HG03108 (cell line): ENCODE measurements around the gene KCNG4.
A peak's percentile ranks its signal among the peaks of the same experiment; 100 is the strongest.
"Not testable (repeated sequence)": the region's sequence is repeated elsewhere in the genome, so short reads cannot be mapped to it uniquely, and the experiment has no call there.

Source experiments
- ATAC-seq: cut with Tn5 transposase; IDR thresholded peaks from one replicate; pipeline ENCODE4 v1.9.1; 2021; ENCODE audit warnings: moderate library complexity; ENCODE audit not compliant: unreplicated experiment

Gene KCNG4

DNA sequence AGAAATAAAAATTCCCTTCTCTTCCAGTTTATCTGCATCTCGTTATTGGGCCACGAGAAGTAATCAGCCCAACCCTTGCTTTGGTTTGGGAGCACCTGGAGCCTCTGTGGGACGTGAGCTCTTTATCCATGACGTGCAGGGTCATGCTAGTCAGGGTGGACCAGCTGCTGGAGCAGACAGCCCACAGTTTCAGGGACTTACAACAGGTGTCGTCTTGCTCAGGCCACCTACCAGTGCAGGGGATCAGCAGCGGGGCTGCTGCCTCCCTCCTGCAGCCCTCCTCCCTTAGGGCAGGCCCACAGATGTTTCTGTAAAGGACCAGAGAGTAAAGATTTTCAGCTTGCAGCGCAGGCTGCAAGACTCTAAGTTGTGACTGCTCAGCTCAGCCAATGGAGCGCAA is 31.9 kb downstream of the KCNG4 start:
- no peak for ATAC-seq

- no peak for ATAC-seq
These were observed 32.6 kb downstream of the KCNG4 start for GRCh38 chr16:84207251-84207650.

- no peak for ATAC-seq
These were observed 33.7 kb downstream of the KCNG4 start for GRCh38 chr16:84205976-84206691.

DNA sequence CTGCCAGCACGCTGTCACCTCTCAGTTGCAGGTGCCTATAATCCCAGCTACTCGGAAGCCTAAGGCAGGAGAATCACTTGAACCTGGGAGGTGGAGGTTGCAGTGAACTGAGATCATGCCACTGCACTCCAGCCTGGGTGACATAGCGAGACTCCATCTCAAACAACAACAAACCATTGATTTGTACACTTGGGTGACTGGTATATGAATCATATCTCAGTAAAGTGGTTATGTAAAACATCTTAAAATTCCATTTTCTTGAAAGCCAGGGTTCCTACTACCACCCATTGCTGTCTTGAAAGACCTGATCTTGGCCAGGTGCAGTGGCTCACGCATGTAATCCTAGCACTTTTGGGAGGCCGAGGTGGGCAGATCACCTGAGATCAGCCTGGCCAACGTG is 34.7 kb downstream of the KCNG4 start:
- ATAC-seq = not testable (repeated sequence)

GRCh38 chr16:84204551-84204950 is 35.3 kb downstream of the KCNG4 start:
- ATAC-seq = not testable (repeated sequence)

DNA sequence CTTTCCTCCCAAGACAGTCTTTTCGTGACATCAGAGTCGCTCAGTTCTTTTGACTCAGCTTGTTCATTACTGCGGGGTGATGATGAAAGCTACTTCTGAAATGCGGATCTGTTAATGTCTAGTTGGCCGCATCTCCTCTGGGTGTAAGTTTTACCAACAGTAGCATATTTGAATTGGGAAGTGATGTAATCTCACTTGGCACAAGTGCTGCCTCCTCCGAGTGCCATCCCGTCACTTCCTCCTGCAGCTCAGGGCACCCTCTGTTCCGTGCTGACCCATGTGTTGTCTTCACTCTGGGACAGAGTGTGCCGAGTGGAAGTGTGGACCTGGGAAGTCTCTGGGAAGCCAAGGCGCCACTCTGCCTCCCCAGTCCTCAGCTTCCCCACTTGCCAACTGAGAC is 40.0 kb downstream of the KCNG4 start:
- ATAC-seq = no peak

- no peak for ATAC-seq
These were observed 40.7 kb downstream of the KCNG4 start for GRCh38 chr16:84199097-84199496.

GRCh38 chr16:84198401-84198800 is 41.4 kb downstream of the KCNG4 start:
- ATAC-seq = no peak

- ATAC-seq = no peak
These were observed 42.2 kb downstream of the KCNG4 start for GRCh38 chr16:84197466-84198128.

GRCh38 chr16:84196727-84197394 is 43.0 kb downstream of the KCNG4 start:
- ATAC-seq = no peak

DNA sequence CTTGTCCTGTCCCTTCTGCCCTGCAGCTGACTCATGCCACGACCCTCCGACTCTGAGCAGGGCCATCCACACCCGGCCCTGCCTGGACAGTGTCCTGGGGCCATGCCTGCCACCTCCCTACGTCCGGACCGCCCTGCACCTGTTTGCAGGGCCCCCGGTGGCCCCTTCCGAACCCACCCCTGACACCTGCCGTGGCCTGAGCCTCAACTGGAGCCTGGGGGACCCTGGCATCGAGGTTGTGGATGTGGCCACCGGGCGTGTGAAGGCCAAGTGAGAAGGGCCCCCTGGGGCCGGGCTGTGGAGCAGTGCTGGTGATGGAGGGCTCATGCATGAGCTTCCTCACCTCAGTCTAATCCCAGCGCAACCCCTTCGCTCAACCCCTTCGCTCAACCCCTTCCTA is 43.7 kb downstream of the KCNG4 start:
- no peak for ATAC-seq

GRCh38 chr16:84195201-84196093 is 44.4 kb downstream of the KCNG4 start:
- ATAC-seq = no peak

DNA sequence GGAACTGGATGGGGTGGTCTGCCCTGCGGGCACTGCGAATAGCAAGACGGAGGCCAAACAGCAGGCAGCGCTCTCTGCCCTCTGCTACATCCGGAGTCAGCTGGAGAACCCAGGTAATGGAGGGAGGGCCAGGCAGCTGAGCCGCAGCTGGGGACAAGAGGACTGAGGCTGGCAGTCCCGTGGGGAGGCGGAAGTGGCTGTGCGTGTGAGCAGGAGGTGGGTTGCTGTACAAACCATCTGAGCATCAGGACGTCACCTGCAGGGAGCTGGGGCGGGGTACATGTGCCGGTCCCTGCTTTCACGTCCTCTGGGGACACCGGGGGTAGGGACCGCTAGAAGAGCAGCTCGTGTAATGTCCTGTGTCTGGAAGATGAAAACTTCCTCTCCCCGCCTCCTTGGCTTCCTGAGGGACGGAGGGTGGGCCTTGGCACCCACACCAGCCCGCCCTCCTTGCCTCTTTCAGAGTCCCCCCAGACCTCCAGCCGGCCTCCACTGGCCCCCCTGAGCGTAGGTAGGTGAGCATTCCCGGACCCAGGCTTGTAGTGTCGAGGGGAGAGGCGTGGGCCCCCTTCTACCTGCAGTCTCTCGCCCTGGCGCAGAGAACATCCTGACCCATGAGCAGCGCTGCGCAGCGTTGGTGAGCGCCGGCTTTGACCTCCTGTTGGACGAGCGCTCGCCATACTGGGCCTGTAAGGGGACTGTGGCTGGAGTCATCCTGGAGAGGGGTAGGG is 45.2 kb downstream of the KCNG4 start:
- ATAC-seq = peak; percentile 49

DNA sequence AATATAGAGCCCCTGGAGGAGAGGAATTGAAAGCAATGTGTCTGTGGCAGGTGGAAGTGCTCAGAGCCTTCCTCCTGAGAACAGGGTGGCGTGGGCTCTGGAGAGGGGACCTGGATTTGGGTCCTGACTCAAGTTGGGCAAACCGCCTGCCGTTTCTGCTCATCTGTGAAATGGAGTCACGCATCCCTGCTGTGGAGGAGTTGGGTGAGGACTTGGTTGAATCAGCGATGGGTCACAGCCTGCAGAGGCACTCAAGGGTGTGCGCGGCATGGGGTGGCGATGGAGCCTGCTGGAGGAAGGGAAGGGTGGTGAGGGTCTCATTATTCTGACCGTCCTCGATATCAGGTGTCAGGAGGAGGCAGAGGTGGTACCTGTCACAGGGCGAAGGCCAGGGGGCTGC is 45.8 kb downstream of the KCNG4 start:
- no peak for ATAC-seq

- ATAC-seq = no peak
These were observed 46.3 kb downstream of the KCNG4 start for GRCh38 chr16:84193480-84193879.

- no peak for ATAC-seq
These were observed 48.3 kb downstream of the KCNG4 start for GRCh38 chr16:84191466-84191865.

- no peak for ATAC-seq
These were observed 49.0 kb downstream of the KCNG4 start, which contains the start of gene ADAD2 for GRCh38 chr16:84190731-84191388. ADAD2 (plus strand) TSS chr16:84191157; CDS start chr16:84191231, 74 bp downstream.

DNA sequence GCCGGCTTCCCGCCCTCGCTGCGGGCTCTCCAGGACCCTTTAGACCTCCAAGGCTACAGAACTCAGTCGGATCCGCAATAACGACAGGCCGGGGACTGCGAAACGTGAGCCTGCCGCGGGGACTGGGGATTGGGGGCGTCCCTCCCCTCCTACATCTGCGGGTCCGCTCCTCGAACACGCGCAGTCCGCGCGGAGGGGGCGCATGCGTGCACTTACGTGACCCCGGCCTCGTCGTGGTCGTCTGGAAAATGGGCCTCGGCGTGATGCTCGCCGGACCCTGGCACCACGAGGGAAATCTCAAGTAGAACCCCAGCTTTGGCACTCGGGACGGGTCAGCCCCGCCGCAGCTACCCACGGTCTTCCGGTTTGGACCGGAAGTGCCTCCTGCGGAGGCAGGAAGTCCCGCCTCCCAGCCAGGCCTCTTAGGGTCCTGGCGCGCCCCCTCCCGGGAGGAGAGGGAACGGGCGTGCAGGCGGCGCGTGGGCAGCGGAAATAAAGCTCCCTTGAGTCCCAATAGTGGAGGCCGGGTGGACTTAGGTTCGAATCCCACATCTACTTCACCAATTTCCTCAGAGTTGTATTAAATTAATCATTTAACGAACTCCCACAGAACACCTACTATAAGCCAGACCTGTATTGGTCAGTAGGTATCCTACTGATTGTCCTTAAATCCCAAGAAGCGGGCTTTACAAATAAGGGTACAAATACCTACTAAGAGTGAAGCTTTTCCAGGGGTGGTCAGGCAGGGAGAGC is 53.0 kb downstream of the KCNG4 start, which contains the start of gene TAF1C:
TSS of gene TAF1C (minus strand) at position 373 of the 753 bp plus-strand sequence. CDS start 2,069 bp downstream, outside the sequence.
- peak; percentile 94 for ATAC-seq

DNA sequence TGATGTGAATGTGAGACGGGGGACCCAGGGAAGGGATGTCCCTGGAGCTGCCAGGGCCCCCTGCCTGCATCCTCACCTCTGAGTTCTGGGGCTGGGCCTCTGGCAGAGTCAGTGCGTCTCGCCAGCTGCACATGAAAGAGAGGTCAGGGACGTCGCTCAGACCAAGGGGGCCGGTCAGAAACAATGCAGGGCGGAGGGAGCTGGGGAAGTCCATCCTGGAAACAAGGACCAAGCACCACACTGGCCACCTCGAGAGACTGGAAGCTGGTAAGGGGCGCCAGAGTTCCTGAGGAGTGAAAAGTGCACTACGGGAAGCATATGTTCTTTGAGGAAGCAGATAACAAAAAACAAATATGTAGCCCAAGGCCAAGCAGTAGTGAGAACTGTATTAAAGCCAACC is 55.0 kb downstream of the KCNG4 start:
- no peak for ATAC-seq
